Loucy (cell line): ENCODE measurements around the gene MRPS18B.

Experiments used
- CTCF ChIP-seq: fragments of 200-600 bp; sonication (generic); conservative IDR thresholded peaks from 2 replicates; pipeline ENCODE4 v1.5.1; 2014; ENCODE audit warnings: mild to moderate bottlenecking, antibody characterized with exemption, low read length
- EZH2phosphoT487 ChIP-seq: fragments of 200-600 bp; IDR thresholded peaks from 2 replicates; pipeline ENCODE4 v1.6.1; 2018; ENCODE audit warnings: antibody characterized with exemption, mild to moderate bottlenecking, moderate library complexity, borderline replicate concordance

- no peak for TF ChIP-seq CTCF
- no peak for TF ChIP-seq EZH2phosphoT487
Measured at GRCh38 chr6:30651143-30651542, 33.5 kb downstream of the MRPS18B start.
